Measurements from ENCODE around the gene CD28. TPM values are rescaled to one million over a fixed set of nuclear protein-coding genes. Genes with fewer than 3 reads are reported as not detected.
A peak's percentile ranks its signal among the peaks of the same experiment; 100 is the strongest.
"Not testable (repeated sequence)": the region's sequence is repeated elsewhere in the genome, so short reads cannot be mapped to it uniquely, and the experiment has no call there.

The CD28 gene
- total RNA-seq, 2 donors from 2014 or later = 0.05 to 0.51 TPM

DNA sequence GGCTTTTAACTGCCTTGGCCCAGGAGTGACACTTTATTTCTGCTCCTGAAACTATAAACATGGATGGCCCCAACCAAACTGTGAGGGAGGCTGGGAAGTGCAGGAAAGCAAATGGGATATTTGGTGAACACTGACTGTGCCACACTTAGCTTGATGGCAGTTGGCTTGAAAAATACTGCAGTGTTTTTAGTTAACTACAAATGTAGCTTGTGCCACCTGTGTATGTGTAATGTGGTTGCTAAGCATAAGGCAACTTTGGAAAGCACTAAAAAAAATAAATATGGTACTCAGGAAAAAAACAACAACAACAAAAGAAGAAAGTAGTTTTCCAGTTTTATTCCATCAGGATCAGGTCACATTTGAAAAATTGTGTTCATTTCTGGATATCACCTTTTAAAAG is 73.8 kb downstream of the CD28 start:
- no peaks in the 10 kb centered on the region for H3K27me3 ChIP-seq (replicated peaks; ENCODE audit: insufficient read depth)
- H3K36me3 ChIP-seq = no peaks in the 10 kb centered on the region
- no peak overlapping the region for H3K27ac ChIP-seq
- H3K4me3 ChIP-seq = no peak overlapping the region
- no peak for DNase-seq (ENCODE audit: low spot score)
- intact Hi-C loops (cut with DNase I) = no loop called here
- H3K9me3 ChIP-seq = no peaks in the 10 kb centered on the region
- no peak for TF ChIP-seq POLR2A (IDR thresholded peaks at IDR 0.05)
- H3K4me1 ChIP-seq (replicated peaks) = no peaks in the 10 kb centered on the region

DNA sequence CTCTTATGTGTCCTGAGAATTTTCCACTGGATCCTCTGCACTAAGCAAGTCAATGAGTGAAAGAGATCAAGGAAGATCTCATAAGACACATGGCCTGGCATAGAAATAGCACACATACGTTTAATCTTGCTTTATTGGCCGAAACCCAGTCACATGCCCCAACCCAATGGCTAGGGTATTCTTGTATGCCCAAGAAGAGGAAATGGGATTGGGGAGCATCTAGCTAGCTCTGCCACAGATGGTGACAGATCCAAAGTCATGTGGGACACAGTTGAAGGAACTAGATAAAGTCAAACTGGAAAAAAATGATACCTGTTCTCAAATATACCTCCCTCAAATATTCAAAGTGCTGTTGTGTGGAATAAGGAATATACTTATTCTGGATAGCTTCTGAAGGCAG is 74.7 kb downstream of the CD28 start:
- no peak for DNase-seq (ENCODE audit: low spot score)
- no peak for TF ChIP-seq POLR2AphosphoS5 (IDR thresholded peaks at IDR 0.05)
- TF ChIP-seq, protein P1, sequence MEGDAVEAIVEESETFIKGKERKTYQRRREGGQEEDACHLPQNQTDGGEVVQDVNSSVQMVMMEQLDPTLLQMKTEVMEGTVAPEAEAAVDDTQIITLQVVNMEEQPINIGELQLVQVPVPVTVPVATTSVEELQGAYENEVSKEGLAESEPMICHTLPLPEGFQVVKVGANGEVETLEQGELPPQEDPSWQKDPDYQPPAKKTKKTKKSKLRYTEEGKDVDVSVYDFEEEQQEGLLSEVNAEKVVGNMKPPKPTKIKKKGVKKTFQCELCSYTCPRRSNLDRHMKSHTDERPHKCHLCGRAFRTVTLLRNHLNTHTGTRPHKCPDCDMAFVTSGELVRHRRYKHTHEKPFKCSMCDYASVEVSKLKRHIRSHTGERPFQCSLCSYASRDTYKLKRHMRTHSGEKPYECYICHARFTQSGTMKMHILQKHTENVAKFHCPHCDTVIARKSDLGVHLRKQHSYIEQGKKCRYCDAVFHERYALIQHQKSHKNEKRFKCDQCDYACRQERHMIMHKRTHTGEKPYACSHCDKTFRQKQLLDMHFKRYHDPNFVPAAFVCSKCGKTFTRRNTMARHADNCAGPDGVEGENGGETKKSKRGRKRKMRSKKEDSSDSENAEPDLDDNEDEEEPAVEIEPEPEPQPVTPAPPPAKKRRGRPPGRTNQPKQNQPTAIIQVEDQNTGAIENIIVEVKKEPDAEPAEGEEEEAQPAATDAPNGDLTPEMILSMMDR (IDR thresholded peaks at IDR 0.05) = no peak
- no peaks in the 10 kb centered on the region for H3K9me3 ChIP-seq
- no peaks in the 10 kb centered on the region for H3K4me1 ChIP-seq (replicated peaks)
- WGBS = 86% methylated on average over 2 of the region's 2 CpGs
- no peaks in the 10 kb centered on the region for H3K27me3 ChIP-seq (replicated peaks; ENCODE audit: insufficient read depth)
- H3K4me3 ChIP-seq = no peak overlapping the region
- H3K27ac ChIP-seq = no peak overlapping the region
- intact Hi-C loops (cut with DNase I) = no loop called here
- H3K36me3 ChIP-seq = no peaks in the 10 kb centered on the region

DNA sequence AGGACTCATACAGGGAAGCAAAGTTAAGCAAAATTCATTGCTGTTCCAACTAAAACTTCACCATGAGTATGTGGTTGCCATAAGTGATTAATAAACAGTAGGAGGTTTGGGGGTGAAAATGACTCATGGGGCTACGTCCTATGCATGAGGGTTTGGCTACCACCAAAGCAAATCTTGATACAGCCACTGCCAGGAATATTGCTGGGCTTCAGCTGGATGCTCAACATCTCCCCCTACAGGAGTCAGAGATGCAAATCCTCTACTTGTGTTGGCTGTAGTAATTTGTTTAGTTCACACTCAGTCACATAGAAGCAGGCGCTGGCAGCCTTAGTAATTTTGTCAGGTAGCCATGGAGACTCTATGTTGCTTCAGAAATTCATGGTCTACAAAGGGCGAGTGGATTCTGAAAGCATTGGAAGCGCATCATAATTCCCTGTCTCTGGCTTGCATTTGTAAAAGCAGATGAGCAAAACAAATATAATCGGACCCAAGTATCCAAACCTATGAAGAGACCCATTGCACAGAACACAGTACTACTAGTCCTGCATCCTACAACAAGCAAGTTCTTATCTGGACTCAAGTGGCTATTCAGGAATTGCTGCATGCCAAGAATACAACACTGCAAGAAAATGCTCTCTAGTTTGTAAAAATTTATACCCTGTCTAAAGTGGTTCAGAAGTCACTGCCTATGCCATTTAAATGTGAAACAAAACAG is 76.0 kb downstream of the CD28 start:
- TF ChIP-seq POLR2AphosphoS5 (IDR thresholded peaks at IDR 0.05) = no peak
- TF ChIP-seq, protein P1 (IDR thresholded peaks at IDR 0.05) = peak in 3 of 4 experiments; percentile 12 to 52 (median 32)
- intact Hi-C loops (cut with DNase I) = no loop called here
- 76% methylated on average over 5 of the region's 5 CpGs for WGBS
- no peak for DNase-seq (ENCODE audit: low spot score)
- H3K27ac ChIP-seq = no peak overlapping the region
- no peaks in the 10 kb centered on the region for H3K9me3 ChIP-seq
- H3K4me1 ChIP-seq (replicated peaks) = no peaks in the 10 kb centered on the region
- no peaks in the 10 kb centered on the region for H3K27me3 ChIP-seq (replicated peaks; ENCODE audit: insufficient read depth)
- no peak overlapping the region for H3K4me3 ChIP-seq
- no peaks in the 10 kb centered on the region for H3K36me3 ChIP-seq

DNA sequence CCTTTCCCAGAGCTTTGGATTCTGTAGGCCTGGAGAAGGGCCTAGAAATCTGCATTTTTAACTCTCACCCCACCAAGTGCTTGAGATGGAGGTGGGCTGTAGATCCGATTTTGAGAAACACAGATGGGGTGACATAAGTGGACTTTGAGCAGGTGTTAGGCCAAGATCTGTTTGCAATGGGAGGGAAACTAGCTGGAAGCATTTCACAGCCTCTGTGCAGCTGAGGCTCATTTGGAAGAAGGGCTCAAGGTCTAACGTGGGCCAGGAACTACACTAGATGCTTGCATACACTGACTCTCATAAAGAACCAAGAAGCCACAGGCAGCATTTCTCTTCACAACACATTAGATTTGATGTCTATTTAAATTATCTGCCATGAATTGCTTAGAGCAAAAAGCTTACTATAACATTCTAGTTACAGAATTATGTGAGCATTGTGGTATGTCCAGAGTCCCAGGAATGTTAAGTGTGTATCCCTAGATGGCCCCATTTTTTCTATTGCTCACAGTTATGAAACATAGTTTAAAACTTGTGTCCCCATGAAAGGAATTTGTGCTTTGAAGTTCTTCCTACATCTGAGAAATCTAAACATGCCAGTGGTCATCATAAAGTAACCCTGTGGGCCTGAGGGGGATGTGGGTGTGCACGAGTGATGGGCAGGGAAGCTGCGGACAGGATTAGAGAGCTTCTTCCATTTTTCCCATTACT is 77.2 kb downstream of the CD28 start:
- no peak overlapping the region for H3K4me3 ChIP-seq
- H3K36me3 ChIP-seq = no peaks in the 10 kb centered on the region
- 79% methylated on average over 4 of the region's 4 CpGs for WGBS
- intact Hi-C loops (cut with DNase I) = no loop called here
- TF ChIP-seq POLR2A (IDR thresholded peaks at IDR 0.05) (no peak), POLR2AphosphoS5 (IDR thresholded peaks at IDR 0.05) (no peak)
- TF ChIP-seq, protein P1 (IDR thresholded peaks at IDR 0.05) = no peak
- H3K9me3 ChIP-seq = no peaks in the 10 kb centered on the region
- DNase-seq (ENCODE audit: low spot score) = no peak
- H3K27me3 ChIP-seq (replicated peaks; ENCODE audit: insufficient read depth) = no peaks in the 10 kb centered on the region
- H3K27ac ChIP-seq = no peak overlapping the region
- H3K4me1 ChIP-seq (replicated peaks) = no peaks in the 10 kb centered on the region

DNA sequence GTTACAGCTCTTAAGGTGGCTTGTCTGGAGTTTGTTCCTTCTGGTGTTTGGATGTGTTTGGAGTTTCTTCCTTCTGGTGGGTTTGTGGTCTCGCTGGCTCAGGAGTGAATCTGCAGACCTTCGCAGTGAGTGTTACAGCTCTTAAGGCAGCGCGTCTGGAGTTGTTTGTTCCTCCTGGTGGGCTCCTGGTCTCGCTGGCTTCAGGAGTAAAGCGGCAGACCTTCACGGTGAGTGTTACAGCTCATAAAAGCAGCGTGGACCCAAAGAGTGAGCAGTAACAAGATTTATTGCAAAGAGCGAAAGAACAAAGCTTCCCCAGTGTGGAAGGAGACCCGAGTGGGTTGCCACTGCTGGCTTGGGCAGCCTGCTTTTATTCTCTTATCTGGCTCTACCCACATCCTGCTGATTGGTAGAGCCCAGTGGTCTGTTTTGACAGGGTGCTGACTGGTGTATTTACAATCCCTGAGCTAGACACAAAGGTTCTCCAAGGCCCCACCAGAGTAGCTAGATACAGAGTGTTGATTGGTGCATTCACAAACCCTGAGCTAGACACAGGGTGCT is 78.4 kb downstream of the CD28 start:
- intact Hi-C loops (cut with DNase I); H3K4me3 ChIP-seq; H3K36me3 ChIP-seq; DNase-seq (ENCODE audit: low spot score); H3K9me3 ChIP-seq; H3K4me1 ChIP-seq (replicated peaks); H3K27me3 ChIP-seq (replicated peaks; ENCODE audit: insufficient read depth); H3K27ac ChIP-seq: not testable (repeated sequence)
- WGBS = 63% methylated on average over 10 of the region's 10 CpGs

DNA sequence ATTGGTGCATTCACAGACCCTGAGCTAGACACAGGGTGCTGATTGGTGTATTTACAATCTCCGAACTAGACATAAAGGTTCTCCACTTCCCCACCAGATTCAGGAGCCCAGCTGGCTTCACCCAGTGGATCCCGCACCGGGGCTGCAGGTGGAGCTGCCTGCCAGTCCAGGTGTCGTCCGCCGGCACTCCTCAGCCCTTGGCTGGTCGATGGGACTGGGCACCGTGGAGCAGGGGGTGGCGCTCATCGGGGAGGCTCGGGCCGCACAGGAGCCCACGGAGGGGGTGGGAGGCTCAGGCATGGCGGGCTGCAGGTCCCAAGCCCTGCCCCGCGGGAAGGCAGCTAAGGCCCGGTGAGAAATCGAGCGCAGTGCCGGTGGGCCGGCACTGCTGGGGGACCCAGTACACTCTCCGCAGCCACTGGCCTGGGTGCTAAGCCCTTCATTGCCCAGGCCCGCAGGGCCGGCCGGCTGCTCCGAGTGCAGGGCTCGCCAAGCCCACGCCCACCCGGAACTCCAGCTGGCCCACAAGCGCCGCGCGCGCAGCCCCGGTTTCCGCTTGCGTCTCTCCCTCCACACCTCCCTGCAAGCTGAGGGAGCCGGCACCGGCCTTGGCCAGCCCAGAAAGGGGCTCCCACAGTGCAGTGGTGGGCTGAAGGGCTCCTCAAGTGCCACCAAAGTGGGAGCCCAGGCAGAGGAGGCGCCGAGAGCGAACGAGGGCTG is 79.1 kb downstream of the CD28 start:
- H3K36me3 ChIP-seq; H3K9me3 ChIP-seq; H3K4me3 ChIP-seq; intact Hi-C loops (cut with DNase I); H3K27ac ChIP-seq; H3K4me1 ChIP-seq (replicated peaks); H3K27me3 ChIP-seq (replicated peaks; ENCODE audit: insufficient read depth); DNase-seq (ENCODE audit: low spot score): not testable (repeated sequence)
- 97% methylated on average over 43 of the region's 43 CpGs for WGBS

All from prostate gland (tissue), 2 donors.